ENCODE measurements around the gene CSAD. TPM values are rescaled to one million over a fixed set of nuclear protein-coding genes. Genes with fewer than 3 reads are reported as not detected.

Gene CSAD
- total RNA-seq, 4 donors from 2014 or later = 29.1 to 142 (median 39.2) TPM

DNA sequence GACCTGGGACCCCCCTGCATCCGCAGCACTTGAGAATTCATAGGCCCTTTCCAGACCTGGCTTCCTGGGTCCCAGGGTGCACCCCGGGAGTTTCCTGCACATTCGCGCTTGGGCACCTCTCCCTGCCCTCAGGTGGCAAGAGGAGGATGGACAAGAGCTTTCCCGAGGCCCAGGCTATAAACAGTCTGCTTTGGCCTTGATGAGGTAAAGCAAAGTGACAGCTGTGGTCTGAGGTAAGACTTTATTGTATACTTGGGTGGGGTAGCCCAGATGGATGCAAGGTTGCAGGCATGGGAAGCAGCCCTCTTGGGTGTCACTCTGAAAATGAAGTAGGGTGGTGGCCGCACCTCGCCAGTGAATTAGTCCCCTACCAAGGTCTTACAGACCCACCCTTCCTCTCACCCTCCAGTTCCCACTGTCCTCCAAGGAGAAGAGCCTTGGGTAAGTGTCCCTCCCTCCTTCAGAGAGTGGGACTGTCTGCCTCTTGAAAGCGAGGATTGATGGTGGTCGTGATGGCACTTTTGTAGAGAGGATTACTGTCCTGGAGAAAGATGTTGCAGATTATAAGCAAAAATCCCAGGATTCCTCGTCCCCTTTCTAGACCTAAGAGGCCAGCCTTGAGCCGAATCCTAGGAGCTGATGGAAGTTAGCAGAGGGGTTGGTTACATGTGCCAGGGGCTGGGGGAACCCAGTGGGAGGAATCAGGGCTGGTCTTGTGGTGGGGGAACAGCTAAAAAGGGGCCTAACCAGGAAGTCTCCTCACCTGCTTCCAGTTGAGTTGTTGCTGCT lies 10.6 kb upstream of the CSAD start:
- no peak for DNase-seq
- Histone ChIP-seq H3K27me3 (no peaks in the 10 kb centered on the region), H3K36me3 (peaks cover 0 to 20% (median 13%) of the 10 kb centered on the region in 4 donors), H3K9me3 (no peaks in the 10 kb centered on the region), H3K4me1 (peaks cover 0 to 6% (median 0%) of the 10 kb centered on the region in 4 donors), H3K27ac (no peak overlapping the region), H3K4me3 (no peak overlapping the region)
- TF ChIP-seq POLR2AphosphoS5 (IDR thresholded peaks at IDR 0.05) (peak in 1 of 3 donors; percentile 7), POLR2A (IDR thresholded peaks at IDR 0.05) (no peak)
- WGBS, 2 donors (ENCODE audit: low coverage in 1 of 2) = 78 to 80% methylated on average over 1 to 11 of the region's 11 CpGs
- in situ Hi-C loops (cut with MboI; ENCODE audit: low pct_ligation_motif_present in 1 of 4, low pct_unique_long_range_greater_than_20kb in 1 of 4, low sequenced_read_pairs in 3 of 4) = loop anchor here in 1 of 4 donors (25.0 kb wide), 1 partner anchor 129 kb away; the partner anchor contains the start of gene TNS2
- intact Hi-C loops (cut with DNase I; ENCODE audit: low total_unique reads) = loop anchor here (10.0 kb wide), 1 partner anchor 126 kb away; no protein-coding TSS in a partner anchor

DNA sequence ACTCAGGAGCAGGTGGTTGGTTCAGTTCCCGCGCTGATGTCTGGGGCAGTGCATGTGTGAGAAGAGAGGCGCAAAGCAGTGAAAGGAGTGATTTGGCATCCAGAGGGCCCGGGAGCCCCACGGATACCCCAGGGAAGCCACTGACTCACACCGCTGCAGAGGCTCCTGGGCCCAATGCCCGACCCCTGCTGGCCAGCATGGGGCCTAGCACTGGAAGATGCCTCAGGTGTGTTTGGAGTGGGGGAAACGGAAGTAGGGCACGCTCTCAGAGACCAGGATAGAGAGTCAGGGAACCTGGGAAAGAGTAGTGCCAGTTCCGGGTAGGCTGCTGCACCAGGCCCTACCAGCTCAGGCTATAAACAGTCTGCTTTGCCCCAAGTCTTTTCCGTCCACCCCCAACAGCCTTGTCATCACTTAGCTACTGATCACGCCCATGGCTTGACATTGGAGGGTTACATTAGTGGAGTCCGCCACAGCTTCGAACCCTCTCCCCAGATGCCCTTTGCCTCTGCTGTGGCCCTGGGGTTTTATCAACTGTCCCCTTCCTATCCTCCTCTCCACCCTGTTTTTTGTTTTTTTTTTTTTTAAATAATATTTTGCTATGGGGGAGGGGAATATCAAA lies 9.5 kb upstream of the CSAD start:
- Histone ChIP-seq H3K36me3 (peaks cover 0 to 30% (median 19%) of the 10 kb centered on the region in 4 donors), H3K27me3 (no peaks in the 10 kb centered on the region), H3K27ac (peak overlapping the region in 1 of 4 donors; percentile 6), H3K4me1 (peaks cover 0 to 6% (median 0%) of the 10 kb centered on the region in 4 donors), H3K4me3 (no peak overlapping the region), H3K9me3 (no peaks in the 10 kb centered on the region)
- WGBS, 2 donors (ENCODE audit: low coverage in 1 of 2) = 47% methylated on average over 14 of the region's 14 CpGs; no CpG with 5 or more reads in 1 of the 2 donors
- TF ChIP-seq, protein P1, sequence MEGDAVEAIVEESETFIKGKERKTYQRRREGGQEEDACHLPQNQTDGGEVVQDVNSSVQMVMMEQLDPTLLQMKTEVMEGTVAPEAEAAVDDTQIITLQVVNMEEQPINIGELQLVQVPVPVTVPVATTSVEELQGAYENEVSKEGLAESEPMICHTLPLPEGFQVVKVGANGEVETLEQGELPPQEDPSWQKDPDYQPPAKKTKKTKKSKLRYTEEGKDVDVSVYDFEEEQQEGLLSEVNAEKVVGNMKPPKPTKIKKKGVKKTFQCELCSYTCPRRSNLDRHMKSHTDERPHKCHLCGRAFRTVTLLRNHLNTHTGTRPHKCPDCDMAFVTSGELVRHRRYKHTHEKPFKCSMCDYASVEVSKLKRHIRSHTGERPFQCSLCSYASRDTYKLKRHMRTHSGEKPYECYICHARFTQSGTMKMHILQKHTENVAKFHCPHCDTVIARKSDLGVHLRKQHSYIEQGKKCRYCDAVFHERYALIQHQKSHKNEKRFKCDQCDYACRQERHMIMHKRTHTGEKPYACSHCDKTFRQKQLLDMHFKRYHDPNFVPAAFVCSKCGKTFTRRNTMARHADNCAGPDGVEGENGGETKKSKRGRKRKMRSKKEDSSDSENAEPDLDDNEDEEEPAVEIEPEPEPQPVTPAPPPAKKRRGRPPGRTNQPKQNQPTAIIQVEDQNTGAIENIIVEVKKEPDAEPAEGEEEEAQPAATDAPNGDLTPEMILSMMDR (IDR thresholded peaks at IDR 0.05) = peak; percentile 67 to 78 (median 75)
- TF ChIP-seq EP300 (IDR thresholded peaks at IDR 0.05; ENCODE audit: low read depth) = no peak
- TF ChIP-seq POLR2A (IDR thresholded peaks at IDR 0.05) = no peak
- TF ChIP-seq POLR2AphosphoS5 (IDR thresholded peaks at IDR 0.05) = peak in 1 of 3 donors; percentile 9
- intact Hi-C loops (cut with DNase I; ENCODE audit: low total_unique reads) = loop anchor here (10.0 kb wide), 1 partner anchor 125 kb away; no protein-coding TSS in a partner anchor
- DNase-seq = peak; percentile 44
- in situ Hi-C loops (cut with MboI; ENCODE audit: low pct_ligation_motif_present in 1 of 4, low pct_unique_long_range_greater_than_20kb in 1 of 4, low sequenced_read_pairs in 3 of 4) = loop anchor here in 1 of 4 donors (25.0 kb wide), 1 partner anchor 128 kb away; the partner anchor contains the start of gene TNS2

DNA sequence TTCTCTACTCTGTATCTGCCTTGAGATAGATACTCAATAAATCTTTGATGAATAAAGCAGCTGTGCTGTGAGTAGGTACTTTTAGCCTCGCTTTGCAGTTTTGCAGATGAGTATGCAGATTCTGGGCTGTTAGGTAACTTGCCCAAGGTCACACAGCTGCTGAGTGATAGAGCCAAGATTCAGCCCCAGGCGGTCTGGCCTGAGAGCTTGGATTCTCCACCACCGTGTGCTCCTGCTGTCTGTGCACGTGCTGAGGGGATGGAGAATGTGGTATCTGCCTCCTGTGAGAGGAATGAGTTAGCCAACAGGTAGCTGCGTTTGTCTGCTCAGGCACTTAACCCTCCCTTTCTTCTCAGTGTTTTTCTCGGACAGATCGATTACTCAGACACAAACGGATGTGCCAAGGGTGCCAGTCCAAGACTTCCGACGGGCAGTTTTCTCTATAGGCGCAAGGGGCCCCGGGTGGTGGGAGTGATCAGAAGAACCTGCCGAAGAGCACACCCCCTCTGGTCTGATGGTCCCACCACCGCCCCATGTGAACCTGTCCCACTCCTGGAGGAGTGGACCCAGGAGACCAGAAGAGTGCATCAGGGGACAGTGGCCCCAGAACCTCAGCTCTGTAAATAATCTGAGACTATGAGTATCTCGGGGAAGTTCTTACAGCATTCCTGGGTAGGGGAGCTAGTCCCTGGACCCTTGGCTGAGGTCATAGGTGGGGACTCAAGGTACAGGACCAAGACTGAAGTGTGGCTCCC lies 6.6 kb upstream of the CSAD start:
- no peaks in the 10 kb centered on the region for H3K27me3 ChIP-seq
- no peaks in the 10 kb centered on the region for H3K9me3 ChIP-seq
- in situ Hi-C loops (cut with MboI; ENCODE audit: low pct_ligation_motif_present in 1 of 4, low pct_unique_long_range_greater_than_20kb in 1 of 4, low sequenced_read_pairs in 3 of 4) (loop anchor here in 2 of 4 donors (10.0 to 25.0 kb wide), 2 partner anchors 123 to 125 kb away; partner anchors contain the start of gene TNS2 (in 1 of the 2)), intact Hi-C loops (cut with DNase I; ENCODE audit: low total_unique reads) (no loop called here)
- H3K4me1 ChIP-seq = peaks cover 14 to 21% (median 19%) of the 10 kb centered on the region in 4 donors
- H3K27ac ChIP-seq = no peak overlapping the region
- 81 to 100% methylated on average over 2 to 13 of the region's 15 CpGs for WGBS, 2 donors (ENCODE audit: low coverage in 1 of 2)
- TF ChIP-seq EP300 (IDR thresholded peaks at IDR 0.05; ENCODE audit: low read depth) = no peak
- TF ChIP-seq POLR2AphosphoS5 (IDR thresholded peaks at IDR 0.05) = no peak
- TF ChIP-seq POLR2A (IDR thresholded peaks at IDR 0.05) = no peak
- TF ChIP-seq, protein P1 (IDR thresholded peaks at IDR 0.05) = no peak
- peaks cover 0 to 40% (median 23%) of the 10 kb centered on the region in 4 donors for H3K36me3 ChIP-seq
- no peak for DNase-seq
- no peak overlapping the region for H3K4me3 ChIP-seq

DNA sequence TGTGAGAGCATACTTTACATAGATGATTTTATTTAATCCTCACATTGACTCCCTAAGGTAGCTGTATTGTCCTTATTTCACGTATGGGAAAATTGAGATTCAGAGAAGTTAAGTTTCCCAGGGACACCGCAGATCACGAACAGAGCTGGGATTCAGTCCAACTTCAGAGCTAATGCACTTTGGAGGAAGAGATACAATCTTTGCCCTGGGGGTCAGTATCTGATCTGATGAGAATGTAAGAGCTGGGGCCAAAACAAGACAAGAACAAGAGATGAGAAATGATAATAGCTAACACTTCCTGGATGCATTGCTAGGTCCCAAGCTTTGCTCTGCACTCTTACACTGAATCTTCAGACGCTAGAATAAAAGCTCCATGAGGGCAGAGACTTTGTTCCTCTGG lies 6.0 kb upstream of the CSAD start:
- Histone ChIP-seq H3K4me3 (no peak overlapping the region), H3K4me1 (peaks cover 20 to 27% (median 25%) of the 10 kb centered on the region in 4 donors), H3K9me3 (no peaks in the 10 kb centered on the region), H3K27ac (no peak overlapping the region), H3K27me3 (no peaks in the 10 kb centered on the region), H3K36me3 (peaks cover 0 to 45% (median 23%) of the 10 kb centered on the region in 4 donors)
- no peak for DNase-seq
- in situ Hi-C loops (cut with MboI; ENCODE audit: low pct_ligation_motif_present in 1 of 4, low pct_unique_long_range_greater_than_20kb in 1 of 4, low sequenced_read_pairs in 3 of 4) (loop anchor here in 2 of 4 donors (10.0 to 25.0 kb wide), 2 partner anchors 122 to 124 kb away; partner anchors contain the start of gene TNS2 (in 1 of the 2)), intact Hi-C loops (cut with DNase I; ENCODE audit: low total_unique reads) (no loop called here)
- TF ChIP-seq EP300 (IDR thresholded peaks at IDR 0.05; ENCODE audit: low read depth) = no peak
- TF ChIP-seq, protein P1 (IDR thresholded peaks at IDR 0.05) = no peak
- TF ChIP-seq POLR2AphosphoS5 (IDR thresholded peaks at IDR 0.05) = no peak
- TF ChIP-seq POLR2A (IDR thresholded peaks at IDR 0.05) = no peak
- WGBS, 2 donors (ENCODE audit: low coverage in 1 of 2) = 85 to 92% methylated on average over 3 to 4 of the region's 4 CpGs
